ENCODE data around the gene SIAH3. TPM values are rescaled to one million over a fixed set of nuclear protein-coding genes. Genes with fewer than 3 reads are reported as not detected.

SIAH3 gene
- total and polyA plus RNA-seq, 10 of the 15 experiments (the other 5 are each of a cell fraction or from before 2014, with no cell fraction given): not detected

- no peak for TF ChIP-seq USF1 (IDR thresholded peaks at IDR 0.05; ENCODE audit: borderline replicate concordance, extremely low read length, insufficient read depth, low read depth, low read length)
- no peak for TF ChIP-seq CHD4 (IDR thresholded peaks at IDR 0.05)
- TF ChIP-seq, protein P1, sequence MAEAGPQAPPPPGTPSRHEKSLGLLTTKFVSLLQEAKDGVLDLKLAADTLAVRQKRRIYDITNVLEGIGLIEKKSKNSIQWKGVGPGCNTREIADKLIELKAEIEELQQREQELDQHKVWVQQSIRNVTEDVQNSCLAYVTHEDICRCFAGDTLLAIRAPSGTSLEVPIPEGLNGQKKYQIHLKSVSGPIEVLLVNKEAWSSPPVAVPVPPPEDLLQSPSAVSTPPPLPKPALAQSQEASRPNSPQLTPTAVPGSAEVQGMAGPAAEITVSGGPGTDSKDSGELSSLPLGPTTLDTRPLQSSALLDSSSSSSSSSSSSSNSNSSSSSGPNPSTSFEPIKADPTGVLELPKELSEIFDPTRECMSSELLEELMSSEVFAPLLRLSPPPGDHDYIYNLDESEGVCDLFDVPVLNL (IDR thresholded peaks at IDR 0.05; ENCODE audit: low read depth, low read length): no peak
- TF ChIP-seq BCL3 (IDR thresholded peaks at IDR 0.05; ENCODE audit: borderline replicate concordance, insufficient read depth, low read depth, low read length, poor library complexity, severe bottlenecking): no peak
- no peak for TF ChIP-seq SREBF1 (IDR thresholded peaks at IDR 0.05; ENCODE audit: low read length)
- TF ChIP-seq, protein P2, sequence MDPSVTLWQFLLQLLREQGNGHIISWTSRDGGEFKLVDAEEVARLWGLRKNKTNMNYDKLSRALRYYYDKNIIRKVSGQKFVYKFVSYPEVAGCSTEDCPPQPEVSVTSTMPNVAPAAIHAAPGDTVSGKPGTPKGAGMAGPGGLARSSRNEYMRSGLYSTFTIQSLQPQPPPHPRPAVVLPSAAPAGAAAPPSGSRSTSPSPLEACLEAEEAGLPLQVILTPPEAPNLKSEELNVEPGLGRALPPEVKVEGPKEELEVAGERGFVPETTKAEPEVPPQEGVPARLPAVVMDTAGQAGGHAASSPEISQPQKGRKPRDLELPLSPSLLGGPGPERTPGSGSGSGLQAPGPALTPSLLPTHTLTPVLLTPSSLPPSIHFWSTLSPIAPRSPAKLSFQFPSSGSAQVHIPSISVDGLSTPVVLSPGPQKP (IDR thresholded peaks at IDR 0.05; ENCODE audit: low read depth, low read length): no peak
- TF ChIP-seq, protein P3, sequence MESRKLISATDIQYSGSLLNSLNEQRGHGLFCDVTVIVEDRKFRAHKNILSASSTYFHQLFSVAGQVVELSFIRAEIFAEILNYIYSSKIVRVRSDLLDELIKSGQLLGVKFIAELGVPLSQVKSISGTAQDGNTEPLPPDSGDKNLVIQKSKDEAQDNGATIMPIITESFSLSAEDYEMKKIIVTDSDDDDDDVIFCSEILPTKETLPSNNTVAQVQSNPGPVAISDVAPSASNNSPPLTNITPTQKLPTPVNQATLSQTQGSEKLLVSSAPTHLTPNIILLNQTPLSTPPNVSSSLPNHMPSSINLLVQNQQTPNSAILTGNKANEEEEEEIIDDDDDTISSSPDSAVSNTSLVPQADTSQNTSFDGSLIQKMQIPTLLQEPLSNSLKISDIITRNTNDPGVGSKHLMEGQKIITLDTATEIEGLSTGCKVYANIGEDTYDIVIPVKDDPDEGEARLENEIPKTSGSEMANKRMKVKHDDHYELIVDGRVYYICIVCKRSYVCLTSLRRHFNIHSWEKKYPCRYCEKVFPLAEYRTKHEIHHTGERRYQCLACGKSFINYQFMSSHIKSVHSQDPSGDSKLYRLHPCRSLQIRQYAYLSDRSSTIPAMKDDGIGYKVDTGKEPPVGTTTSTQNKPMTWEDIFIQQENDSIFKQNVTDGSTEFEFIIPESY (IDR thresholded peaks at IDR 0.05): no peak
- no peak for TF ChIP-seq BMI1 (IDR thresholded peaks at IDR 0.05; ENCODE audit: borderline replicate concordance)
- TF ChIP-seq ATF7 (IDR thresholded peaks at IDR 0.05; ENCODE audit: low read depth): no peak
- no peak for TF ChIP-seq SUZ12 (IDR thresholded peaks at IDR 0.05; ENCODE audit: unreplicated experiment)
- TF ChIP-seq NFYA (IDR thresholded peaks at IDR 0.05; ENCODE audit: borderline replicate concordance, low read depth, low read length): no peak
Observed at GRCh38 chr13:45784755-45785675, 66.5 kb downstream of the SIAH3 start (continued).

Measured in GM12878 (cell line).